Aorta (tissue), 5 donors: ENCODE results near the gene IQCB1. TPM values are rescaled to one million over a fixed set of nuclear protein-coding genes. Genes with fewer than 3 reads are reported as not detected.

Source experiments
- ATAC-seq: fragments of 200-7000 bp; cut with Tn5 transposase; one replicate; pipeline ENCODE4 v1.9.1; 2022; ENCODE audit warnings: moderate library complexity; ENCODE audit not compliant: low FRiP score
- DNase-seq, 2 donors: peaks; one replicate each; pipeline ENCODE4 v3.0.0-alpha.2; 2020
- H3K27ac ChIP-seq, 2 donors: one replicate each; pipeline ENCODE4 v1.5.1; 2013; ENCODE audit warnings: low read length in 2 of 2, mild to moderate bottlenecking in 2 of 2, moderate library complexity in 2 of 2, control low read depth in 1 of 2, inconsistent platforms in 1 of 2, low read depth in 1 of 2
- H3K27me3 ChIP-seq, 2 donors: one replicate each; pipeline ENCODE4 v1.6.1; 2013; ENCODE audit warnings: control low read depth in 1 of 2, low read length in 1 of 2, mild to moderate bottlenecking in 1 of 2, moderate library complexity in 1 of 2; ENCODE audit not compliant: insufficient read depth in 2 of 2, control insufficient read depth in 1 of 2
- H3K36me3 ChIP-seq, 2 donors: one replicate each; pipeline ENCODE4 v1.6.1; 2013; ENCODE audit warnings: control low read depth in 1 of 2, low read length in 1 of 2, mild to moderate bottlenecking in 1 of 2; ENCODE audit not compliant: insufficient read depth in 2 of 2, control insufficient read depth in 1 of 2
- H3K4me1 ChIP-seq, 2 donors: one replicate each; pipeline ENCODE4 v1.6.1; 2013; ENCODE audit warnings: low read length in 2 of 2, control low read depth in 1 of 2, mild to moderate bottlenecking in 1 of 2, moderate library complexity in 1 of 2; ENCODE audit not compliant: insufficient read depth in 2 of 2, control insufficient read depth in 1 of 2
- H3K4me3 ChIP-seq, 2 donors: one replicate each; pipeline ENCODE4 v1.5.1; 2013; ENCODE audit warnings: low read length in 2 of 2, control low read depth in 1 of 2, mild to moderate bottlenecking in 1 of 2
- H3K9me3 ChIP-seq: one replicate; pipeline ENCODE4 v1.6.1; 2013; ENCODE audit warnings: mild to moderate bottlenecking, low read length; ENCODE audit not compliant: control insufficient read depth
- WGBS, 2 donors: extraction: QIAGEN DNeasy Blood & Tissue Kit; methylation state at CpG; one replicate each; pipeline ENCODE4 v1.1.7; 2013; 5-methylcytosine and 5-hydroxymethylcytosine counted together
- intact Hi-C, 2 donors: fragments of 100-400 bp; cut with DNase I; formaldehyde crosslinking; loops; one replicate each; pipeline versions ENCODE4 v1.14.2 to v1.15.0; 2022
- polyA plus RNA-seq, 2 donors: library from polyadenylated mRNA; stranded (reverse); fragments of 200-250 nt; gene quantifications; one replicate each; pipeline ENCODE4 v1.2.3, GENCODE V29; 2013
- total RNA-seq, 2 donors: library from RNA; stranded (reverse); fragmentation: NEBNext Ultra II Directional; extraction: Animal tissue kit (Norgen Biotek cat#: 25700); gene quantifications; one replicate each; pipeline ENCODE4 v1.2.1, GENCODE V29; 2021
- donor health status: healthy with polysubstance abuse.
- donor health status: Bipolar disorder and iron deficiency.
- donor health status: DM: no; HTN: no; CAD: no.
- donor health status: DM: no; HTN: no; CAD: no.
- donor health status: DM: yes; HTN: yes; CAD: no.

Gene IQCB1
- total and polyA plus RNA-seq, 4 donors: 10.9 to 20.4 (median 15.6) TPM

DNA sequence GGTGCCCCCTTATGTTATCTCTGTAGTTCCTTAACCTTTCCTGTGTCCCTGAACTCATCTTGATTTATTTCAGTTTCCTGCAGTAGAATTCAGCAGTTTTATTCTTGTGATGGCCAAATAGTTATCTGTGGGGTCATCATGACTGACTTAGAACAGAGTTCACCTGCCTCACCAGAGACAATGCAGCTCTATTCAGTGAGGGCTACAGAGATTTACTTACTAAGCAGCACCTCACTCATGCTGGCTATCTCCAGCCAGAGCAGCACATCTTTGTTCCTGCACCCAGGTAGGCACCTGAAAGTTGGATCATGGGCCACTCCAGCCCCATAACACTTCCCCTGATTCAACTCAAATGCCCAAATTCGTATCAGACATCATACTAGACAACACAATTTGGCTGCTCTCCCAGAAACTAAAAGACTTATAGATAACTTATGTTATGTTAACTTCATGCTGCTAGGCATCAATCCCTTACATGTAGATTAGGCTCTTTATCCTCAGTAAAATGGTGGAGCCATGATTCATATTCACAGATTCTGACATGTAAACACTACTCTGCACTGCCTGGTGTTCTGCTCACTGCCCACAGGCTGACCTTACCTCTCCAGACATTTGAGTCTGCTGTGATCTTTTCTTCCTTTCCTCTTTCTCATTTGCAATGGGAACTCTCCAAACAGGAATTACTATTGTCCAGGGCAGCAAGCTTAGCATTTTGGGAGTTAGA lies 76.0 kb downstream of the IQCB1 start:
- intact Hi-C loops: no loop called here
- H3K4me1 ChIP-seq: no peaks in the 10 kb centered on the region
- ATAC-seq (no peak), DNase-seq (no peak)
- no peaks in the 10 kb centered on the region for H3K9me3 ChIP-seq
- no peak overlapping the region for H3K27ac ChIP-seq
- H3K36me3 ChIP-seq: no peaks in the 10 kb centered on the region
- WGBS, 2 donors: 26 to 52% methylated on average over 1 of the region's 1 CpG
- H3K4me3 ChIP-seq: no peak overlapping the region
- H3K27me3 ChIP-seq: no peaks in the 10 kb centered on the region

DNA sequence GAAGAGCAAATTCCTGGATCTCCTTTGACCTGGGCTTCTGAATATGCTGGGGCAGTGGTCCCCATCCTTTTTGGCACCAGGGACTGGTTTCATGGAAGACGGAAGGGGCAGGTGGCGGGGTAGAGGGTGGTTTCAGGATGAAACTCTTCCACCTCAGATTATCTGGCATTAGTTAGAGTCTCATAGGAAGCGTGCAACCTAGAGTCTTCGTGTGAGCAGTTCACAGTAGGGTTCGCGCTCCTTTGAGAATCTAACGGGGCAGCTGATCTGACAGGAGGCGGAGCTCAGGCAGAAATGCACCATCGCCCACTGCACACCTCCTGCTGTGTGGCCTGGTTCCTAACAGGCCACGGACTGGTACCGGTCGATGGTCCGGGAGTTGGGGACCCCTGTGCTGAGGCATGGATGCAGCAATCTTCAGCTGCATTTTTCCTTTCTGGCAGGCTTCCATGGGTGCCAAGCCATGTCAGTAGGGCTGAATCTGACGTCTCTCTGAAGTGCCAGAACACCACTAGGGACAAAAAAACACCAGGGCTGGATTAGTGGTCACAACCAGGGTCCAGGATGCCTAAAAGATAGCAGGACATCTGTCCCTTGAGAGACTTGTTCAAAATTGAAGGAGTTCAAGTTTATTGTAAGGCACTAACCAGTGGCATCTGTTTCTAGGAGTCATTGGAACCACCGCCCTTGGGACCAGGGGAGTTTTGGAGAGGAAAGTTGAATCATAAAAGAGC lies 76.9 kb downstream of the IQCB1 start:
- Histone ChIP-seq H3K36me3 (no peaks in the 10 kb centered on the region), H3K4me1 (no peaks in the 10 kb centered on the region), H3K9me3 (no peaks in the 10 kb centered on the region), H3K27me3 (no peaks in the 10 kb centered on the region), H3K4me3 (no peak overlapping the region), H3K27ac (no peak overlapping the region)
- no peak for DNase-seq
- ATAC-seq: no peak
- 81 to 82% methylated on average over 15 of the region's 15 CpGs for WGBS, 2 donors
- intact Hi-C loops: no loop called here

DNA sequence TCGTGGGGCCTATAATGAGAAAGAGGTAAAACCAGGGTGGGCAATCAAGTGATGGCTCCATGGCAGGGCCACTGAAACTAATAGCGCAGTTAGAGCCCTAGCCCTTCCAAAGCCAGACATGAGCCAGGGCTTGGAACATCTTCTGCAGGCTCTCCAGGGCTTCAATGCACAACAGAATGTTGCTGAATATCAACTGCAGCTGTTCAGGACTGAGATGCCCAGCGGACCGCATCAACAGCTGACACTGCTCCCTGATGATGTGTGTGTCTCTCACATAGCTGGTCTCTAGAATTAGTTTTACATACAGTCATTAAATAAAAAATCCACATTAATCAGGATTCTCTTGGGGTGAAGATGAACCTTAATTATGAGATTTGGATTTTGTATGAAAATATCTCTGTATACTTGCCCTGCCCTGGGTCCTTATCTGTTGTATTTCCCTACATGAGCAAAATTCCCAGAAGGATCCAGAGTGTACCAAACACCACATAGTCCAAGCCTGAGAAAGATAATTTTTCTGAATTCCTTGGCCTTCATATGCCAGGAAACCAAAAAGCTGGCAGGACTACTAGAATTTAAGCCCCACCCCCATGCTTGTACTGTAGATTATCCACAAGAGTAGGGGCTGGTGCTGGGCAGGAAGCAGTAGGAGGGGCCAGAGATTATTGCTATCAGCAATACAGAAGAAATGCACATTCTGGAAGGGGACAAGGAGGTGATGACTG lies 77.6 kb downstream of the IQCB1 start:
- ATAC-seq (no peak), DNase-seq (no peak)
- Histone ChIP-seq H3K27ac (no peak overlapping the region), H3K4me1 (no peaks in the 10 kb centered on the region), H3K36me3 (no peaks in the 10 kb centered on the region), H3K27me3 (no peaks in the 10 kb centered on the region), H3K9me3 (no peaks in the 10 kb centered on the region), H3K4me3 (no peak overlapping the region)
- WGBS, 2 donors: 73 to 74% methylated on average over 4 of the region's 4 CpGs
- intact Hi-C loops: no loop called here

DNA sequence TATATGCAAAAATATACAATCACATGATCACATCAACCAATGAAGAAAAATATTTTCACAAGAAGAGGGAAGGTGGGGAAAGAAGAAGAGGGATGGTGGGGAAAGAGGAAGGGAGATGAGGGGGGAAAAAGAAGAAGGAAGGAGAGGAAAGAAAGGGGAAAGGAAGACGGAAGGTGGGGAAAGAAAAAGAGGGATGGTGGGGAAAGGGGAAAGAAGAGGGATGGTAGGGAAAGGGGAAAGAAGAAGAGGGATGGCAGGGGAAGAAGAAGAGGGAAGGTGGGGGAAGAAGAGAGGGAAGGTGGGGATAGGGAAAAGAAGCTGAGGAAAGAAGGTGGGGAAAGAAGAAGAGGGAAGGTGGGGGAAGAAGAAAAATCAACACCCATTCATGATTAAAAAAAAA lies 82.1 kb downstream of the IQCB1 start:
- DNase-seq (no peak), ATAC-seq (no peak)
- no peak overlapping the region for H3K27ac ChIP-seq
- H3K36me3 ChIP-seq: no peaks in the 10 kb centered on the region
- intact Hi-C loops: no loop called here
- H3K9me3 ChIP-seq: no peaks in the 10 kb centered on the region
- H3K4me3 ChIP-seq: no peak overlapping the region
- 31 to 35% methylated on average over 1 of the region's 1 CpG for WGBS, 2 donors
- H3K4me1 ChIP-seq: peaks cover 0 to 1% of the 10 kb centered on the region in 2 donors
- H3K27me3 ChIP-seq: no peaks in the 10 kb centered on the region

DNA sequence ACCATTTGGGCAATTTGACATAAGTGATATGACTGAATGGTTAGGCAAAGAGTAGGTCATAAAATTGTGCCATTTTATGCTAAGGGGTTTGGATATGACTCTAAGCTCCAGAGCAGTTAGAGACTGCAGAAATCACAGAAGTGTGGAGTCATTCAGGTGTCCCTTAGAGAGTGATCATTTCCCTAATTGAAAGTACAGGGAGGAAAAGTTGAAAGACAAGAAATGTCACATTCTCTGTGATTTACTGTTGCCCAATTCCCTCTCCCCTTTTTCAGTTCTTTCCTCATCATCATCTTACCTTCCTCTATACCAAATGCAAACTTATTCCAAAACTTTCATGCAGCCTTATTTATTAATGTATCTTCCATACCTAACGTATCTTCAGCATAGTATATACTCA lies 82.6 kb downstream of the IQCB1 start:
- Histone ChIP-seq H3K9me3 (no peaks in the 10 kb centered on the region), H3K36me3 (no peaks in the 10 kb centered on the region), H3K4me1 (peaks cover 0 to 1% of the 10 kb centered on the region in 2 donors), H3K4me3 (no peak overlapping the region), H3K27ac (no peak overlapping the region), H3K27me3 (no peaks in the 10 kb centered on the region)
- DNase-seq (no peak), ATAC-seq (no peak)
- WGBS, 2 donors: 84 to 93% methylated on average over 1 of the region's 1 CpG
- intact Hi-C loops: no loop called here

DNA sequence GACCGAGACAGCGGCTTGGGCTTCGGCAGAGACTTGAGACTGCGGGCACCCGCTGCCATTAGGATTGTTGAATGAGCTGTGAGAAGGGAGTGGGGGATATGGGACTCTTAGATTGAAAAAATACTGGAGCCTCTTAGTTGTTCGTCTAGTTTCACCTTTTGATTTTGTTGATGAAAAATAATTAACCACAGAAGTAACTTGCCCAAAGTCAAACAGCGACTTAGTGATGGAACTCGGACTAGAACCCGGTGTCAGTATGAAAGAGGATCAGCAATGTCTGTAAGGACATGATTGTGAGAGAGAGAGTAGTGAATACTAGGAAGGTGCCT lies 84.8 kb downstream of the IQCB1 start:
- Histone ChIP-seq H3K27me3 (no peaks in the 10 kb centered on the region), H3K9me3 (no peaks in the 10 kb centered on the region), H3K27ac (peak overlapping the region in 1 of 2 donors; percentile 55), H3K4me1 (peaks cover 0 to 4% of the 10 kb centered on the region in 2 donors), H3K36me3 (no peaks in the 10 kb centered on the region), H3K4me3 (peak overlapping the region; percentile 55 to 67)
- WGBS, 2 donors: 1% methylated on average over 9 of the region's 9 CpGs
- ATAC-seq (no peak), DNase-seq (no peak)
- intact Hi-C loops: loop anchor here in 1 of 2 donors (2.0 kb wide), 1 partner anchor 85 kb away; the partner anchor contains the start of genes EAF2 and IQCB1

DNA sequence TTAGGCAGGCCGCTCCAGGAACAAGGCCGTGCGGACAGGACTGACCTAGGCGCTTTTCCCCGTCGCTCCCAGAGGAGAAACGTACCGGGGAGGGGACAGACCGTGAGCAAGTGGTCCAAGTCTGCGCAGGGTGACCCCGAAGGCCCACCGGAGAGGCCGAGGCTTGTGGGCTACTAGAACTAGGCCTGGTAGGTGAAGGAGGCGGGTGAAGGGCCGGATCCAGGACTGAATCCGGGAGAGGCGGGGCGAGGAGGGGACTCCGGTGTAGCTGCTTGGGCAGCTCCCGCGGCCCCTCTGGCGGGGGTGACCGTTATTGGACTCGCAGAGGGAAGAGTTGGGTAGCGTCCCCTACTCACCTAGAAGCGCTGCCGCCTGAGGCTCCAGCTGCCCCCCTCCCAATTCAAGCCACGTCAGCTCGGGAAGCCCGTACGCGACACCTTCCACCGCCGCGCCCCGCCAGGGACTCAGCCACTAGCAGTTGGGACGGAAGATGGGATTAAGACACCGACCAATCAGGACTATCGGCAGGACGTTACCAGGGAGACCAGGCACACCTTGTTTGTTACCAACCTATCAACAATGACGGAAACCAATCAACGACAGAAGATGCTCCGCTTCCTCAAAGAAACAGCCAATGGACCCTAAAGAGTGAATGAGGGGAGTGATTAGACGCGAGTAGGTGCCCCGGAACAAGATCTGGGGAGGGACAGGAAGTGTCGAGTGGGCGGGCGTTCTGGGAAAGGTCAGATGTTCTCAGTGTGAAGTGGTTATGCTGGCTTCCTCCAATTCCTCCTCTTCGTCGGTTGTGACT lies 85.4 kb downstream of the IQCB1 start, which contains the start of gene GOLGB1:
Gene GOLGB1, minus strand, starts transcription at position 466 of the 811 bp plus-strand sequence. CDS start 18,770 bp downstream, outside the sequence.
- peak; percentile 99 for ATAC-seq
- Histone ChIP-seq H3K27me3 (no peaks in the 10 kb centered on the region), H3K36me3 (no peaks in the 10 kb centered on the region), H3K27ac (peak within 1 kb of the TSS; percentile 12 to 74), H3K9me3 (no peaks in the 10 kb centered on the region), H3K4me1 (peaks cover 0 to 6% of the 10 kb centered on the region in 2 donors), H3K4me3 (peak within 1 kb of the TSS; percentile 75 to 87)
- 0% methylated on average over 44 to 51 of the region's 51 CpGs for whole genome bisulfite sequencing, 2 donors
- intact Hi-C loops: loop anchor here in 1 of 2 donors (2.0 kb wide), 1 partner anchor 85 kb away; the partner anchor contains the start of genes EAF2 and IQCB1
- DNase-seq: peak; percentile 96 to 97

DNA sequence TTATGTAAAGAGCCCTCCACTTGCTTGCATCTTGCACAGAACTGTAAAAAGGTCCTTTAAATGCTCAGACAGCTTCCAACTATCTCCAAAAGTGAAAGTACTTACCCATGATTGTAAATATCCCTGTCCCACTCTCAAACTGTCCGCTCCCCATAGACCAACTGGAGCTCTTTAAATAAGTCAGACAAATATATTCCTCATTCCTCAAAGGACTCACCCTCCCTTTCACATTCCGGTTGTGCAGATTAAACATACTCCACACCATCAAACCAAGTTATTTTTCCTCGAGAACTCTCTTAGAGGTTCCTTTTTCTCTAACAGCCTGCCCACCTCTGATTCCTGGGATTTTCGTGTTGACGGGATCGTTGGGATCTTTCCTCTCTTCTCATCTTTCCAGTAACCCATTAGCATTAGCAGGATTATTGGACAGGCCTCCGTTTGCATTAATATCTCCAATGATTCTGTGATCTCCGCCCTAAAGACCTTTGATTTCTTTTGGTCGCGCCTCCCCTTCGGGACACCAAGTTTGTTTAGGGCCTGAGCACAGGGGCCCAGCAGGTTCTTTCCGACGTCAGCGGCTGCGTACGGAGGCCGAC lies 86.1 kb downstream of the IQCB1 start:
- ATAC-seq (peak; percentile 81), DNase-seq (peak in 1 of 2 donors; percentile 75)
- Histone ChIP-seq H3K4me3 (peak overlapping the region; percentile 75 to 87), H3K4me1 (peaks cover 0 to 6% of the 10 kb centered on the region in 2 donors), H3K36me3 (no peaks in the 10 kb centered on the region), H3K9me3 (no peaks in the 10 kb centered on the region), H3K27ac (peak overlapping the region; percentile 12 to 74), H3K27me3 (no peaks in the 10 kb centered on the region)
- 0% methylated on average over 17 of the region's 17 CpGs for WGBS, 2 donors
- intact Hi-C loops: no loop called here
